ENCODE results near the gene SUPV3L1. TPM values are rescaled to one million over a fixed set of nuclear protein-coding genes. Genes with fewer than 3 reads are reported as not detected.

The SUPV3L1 gene
- total and polyA plus RNA-seq, 9 of the 15 experiments (the other 6 are each of a cell fraction or from before 2014, with no cell fraction given), result 45.2 to 156 (median 92.6) TPM

DNA sequence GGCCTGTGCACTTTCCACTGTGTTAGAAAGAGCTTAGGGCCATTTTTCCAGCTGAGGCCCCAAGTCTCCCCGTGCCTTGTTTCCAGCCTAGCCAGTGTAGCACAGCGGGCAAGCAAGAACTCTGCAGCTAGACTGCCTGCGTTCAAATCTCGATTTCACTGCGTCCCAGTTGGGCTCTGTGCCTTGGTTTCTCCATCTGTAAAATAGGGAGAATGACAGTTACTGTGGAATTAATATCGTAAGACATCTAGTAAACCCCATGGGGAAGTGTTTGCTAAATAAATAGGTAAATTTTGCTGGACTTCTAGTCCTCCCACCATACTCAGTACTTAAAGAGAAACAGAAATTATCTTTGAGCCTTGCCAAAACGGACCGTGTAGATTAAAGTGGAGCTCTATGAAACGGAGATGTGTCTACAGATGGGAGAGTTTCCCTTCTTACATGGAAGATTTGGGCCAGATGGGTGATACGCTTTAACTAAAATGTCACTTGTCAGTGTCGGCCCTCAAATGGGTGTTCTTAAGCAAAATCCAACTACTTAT lies 36.6 kb downstream of the SUPV3L1 start (continued):
- TF ChIP-seq, protein P1, sequence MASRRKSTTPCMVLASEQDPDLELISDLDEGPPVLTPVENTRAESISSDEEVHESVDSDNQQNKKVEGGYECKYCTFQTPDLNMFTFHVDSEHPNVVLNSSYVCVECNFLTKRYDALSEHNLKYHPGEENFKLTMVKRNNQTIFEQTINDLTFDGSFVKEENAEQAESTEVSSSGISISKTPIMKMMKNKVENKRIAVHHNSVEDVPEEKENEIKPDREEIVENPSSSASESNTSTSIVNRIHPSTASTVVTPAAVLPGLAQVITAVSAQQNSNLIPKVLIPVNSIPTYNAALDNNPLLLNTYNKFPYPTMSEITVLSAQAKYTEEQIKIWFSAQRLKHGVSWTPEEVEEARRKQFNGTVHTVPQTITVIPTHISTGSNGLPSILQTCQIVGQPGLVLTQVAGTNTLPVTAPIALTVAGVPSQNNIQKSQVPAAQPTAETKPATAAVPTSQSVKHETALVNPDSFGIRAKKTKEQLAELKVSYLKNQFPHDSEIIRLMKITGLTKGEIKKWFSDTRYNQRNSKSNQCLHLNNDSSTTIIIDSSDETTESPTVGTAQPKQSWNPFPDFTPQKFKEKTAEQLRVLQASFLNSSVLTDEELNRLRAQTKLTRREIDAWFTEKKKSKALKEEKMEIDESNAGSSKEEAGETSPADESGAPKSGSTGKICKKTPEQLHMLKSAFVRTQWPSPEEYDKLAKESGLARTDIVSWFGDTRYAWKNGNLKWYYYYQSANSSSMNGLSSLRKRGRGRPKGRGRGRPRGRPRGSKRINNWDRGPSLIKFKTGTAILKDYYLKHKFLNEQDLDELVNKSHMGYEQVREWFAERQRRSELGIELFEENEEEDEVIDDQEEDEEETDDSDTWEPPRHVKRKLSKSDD (conservative IDR thresholded peaks at IDR 0.05; ENCODE audit: low read length), result no peak
- TF ChIP-seq ZNF75A (CRISPR knock-in tag; IDR thresholded peaks at IDR 0.05) (no peak), CHD4 (IDR thresholded peaks at IDR 0.05; ENCODE audit: insufficient read depth, insufficient replicate concordance, low read depth, low read length, poor library complexity, severe bottlenecking) (peak; percentile 65), CEBPG (CRISPR knock-in tag; IDR thresholded peaks at IDR 0.05) (no peak), CEBPG (tag; conservative IDR thresholded peaks at IDR 0.05 in 1 of 2, IDR thresholded peaks at IDR 0.05 in 1 of 2) (no peak), ZNF696 (CRISPR knock-in tag; conservative IDR thresholded peaks at IDR 0.05) (no peak), TGIF2 (CRISPR knock-in tag; IDR thresholded peaks at IDR 0.05) (no peak), ZNF695 (CRISPR knock-in tag; IDR thresholded peaks at IDR 0.05) (no peak), ZNF274 (IDR thresholded peaks at IDR 0.05; ENCODE audit: borderline replicate concordance, low read depth, low read length) (no peak), E2F3 (CRISPR knock-in tag; IDR thresholded peaks at IDR 0.05) (no peak), ZNF589 (CRISPR knock-in tag; IDR thresholded peaks at IDR 0.05; ENCODE audit: low read depth) (0 out of 2 replicates have a peak, but pooled peaks have one; percentile 90), SNRNP70 (optimal IDR thresholded peaks at IDR 0.05; ENCODE audit: low read depth, low read length) (no peak), ZNF146 (CRISPR knock-in tag; IDR thresholded peaks at IDR 0.05; ENCODE audit: unreplicated experiment) (no peak), ZZZ3 (IDR thresholded peaks at IDR 0.05) (no peak)
- TF ChIP-seq, protein P2, sequence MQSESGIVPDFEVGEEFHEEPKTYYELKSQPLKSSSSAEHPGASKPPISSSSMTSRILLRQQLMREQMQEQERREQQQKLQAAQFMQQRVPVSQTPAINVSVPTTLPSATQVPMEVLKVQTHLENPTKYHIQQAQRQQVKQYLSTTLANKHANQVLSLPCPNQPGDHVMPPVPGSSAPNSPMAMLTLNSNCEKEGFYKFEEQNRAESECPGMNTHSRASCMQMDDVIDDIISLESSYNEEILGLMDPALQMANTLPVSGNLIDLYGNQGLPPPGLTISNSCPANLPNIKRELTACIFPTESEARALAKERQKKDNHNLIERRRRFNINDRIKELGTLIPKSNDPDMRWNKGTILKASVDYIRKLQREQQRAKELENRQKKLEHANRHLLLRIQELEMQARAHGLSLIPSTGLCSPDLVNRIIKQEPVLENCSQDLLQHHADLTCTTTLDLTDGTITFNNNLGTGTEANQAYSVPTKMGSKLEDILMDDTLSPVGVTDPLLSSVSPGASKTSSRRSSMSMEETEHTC (IDR thresholded peaks at IDR 0.05), result no peak
- TF ChIP-seq, protein P3, sequence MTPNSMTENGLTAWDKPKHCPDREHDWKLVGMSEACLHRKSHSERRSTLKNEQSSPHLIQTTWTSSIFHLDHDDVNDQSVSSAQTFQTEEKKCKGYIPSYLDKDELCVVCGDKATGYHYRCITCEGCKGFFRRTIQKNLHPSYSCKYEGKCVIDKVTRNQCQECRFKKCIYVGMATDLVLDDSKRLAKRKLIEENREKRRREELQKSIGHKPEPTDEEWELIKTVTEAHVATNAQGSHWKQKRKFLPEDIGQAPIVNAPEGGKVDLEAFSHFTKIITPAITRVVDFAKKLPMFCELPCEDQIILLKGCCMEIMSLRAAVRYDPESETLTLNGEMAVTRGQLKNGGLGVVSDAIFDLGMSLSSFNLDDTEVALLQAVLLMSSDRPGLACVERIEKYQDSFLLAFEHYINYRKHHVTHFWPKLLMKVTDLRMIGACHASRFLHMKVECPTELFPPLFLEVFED (CRISPR knock-in tag; conservative IDR thresholded peaks at IDR 0.05), result no peak
- TF ChIP-seq, protein P4, sequence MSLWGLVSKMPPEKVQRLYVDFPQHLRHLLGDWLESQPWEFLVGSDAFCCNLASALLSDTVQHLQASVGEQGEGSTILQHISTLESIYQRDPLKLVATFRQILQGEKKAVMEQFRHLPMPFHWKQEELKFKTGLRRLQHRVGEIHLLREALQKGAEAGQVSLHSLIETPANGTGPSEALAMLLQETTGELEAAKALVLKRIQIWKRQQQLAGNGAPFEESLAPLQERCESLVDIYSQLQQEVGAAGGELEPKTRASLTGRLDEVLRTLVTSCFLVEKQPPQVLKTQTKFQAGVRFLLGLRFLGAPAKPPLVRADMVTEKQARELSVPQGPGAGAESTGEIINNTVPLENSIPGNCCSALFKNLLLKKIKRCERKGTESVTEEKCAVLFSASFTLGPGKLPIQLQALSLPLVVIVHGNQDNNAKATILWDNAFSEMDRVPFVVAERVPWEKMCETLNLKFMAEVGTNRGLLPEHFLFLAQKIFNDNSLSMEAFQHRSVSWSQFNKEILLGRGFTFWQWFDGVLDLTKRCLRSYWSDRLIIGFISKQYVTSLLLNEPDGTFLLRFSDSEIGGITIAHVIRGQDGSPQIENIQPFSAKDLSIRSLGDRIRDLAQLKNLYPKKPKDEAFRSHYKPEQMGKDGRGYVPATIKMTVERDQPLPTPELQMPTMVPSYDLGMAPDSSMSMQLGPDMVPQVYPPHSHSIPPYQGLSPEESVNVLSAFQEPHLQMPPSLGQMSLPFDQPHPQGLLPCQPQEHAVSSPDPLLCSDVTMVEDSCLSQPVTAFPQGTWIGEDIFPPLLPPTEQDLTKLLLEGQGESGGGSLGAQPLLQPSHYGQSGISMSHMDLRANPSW (CRISPR knock-in tag; IDR thresholded peaks at IDR 0.05), result no peak
- TF ChIP-seq, protein P5, sequence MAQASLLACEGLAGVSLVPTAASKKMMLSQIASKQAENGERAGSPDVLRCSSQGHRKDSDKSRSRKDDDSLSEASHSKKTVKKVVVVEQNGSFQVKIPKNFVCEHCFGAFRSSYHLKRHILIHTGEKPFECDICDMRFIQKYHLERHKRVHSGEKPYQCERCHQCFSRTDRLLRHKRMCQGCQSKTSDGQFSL (CRISPR knock-in tag; IDR thresholded peaks at IDR 0.05), result peak; percentile 15; the same call in 1 of the 2 replicates
- TF ChIP-seq, protein P5 (tag; IDR thresholded peaks at IDR 0.05), result no peak

All from K562 (cell line).